Neural cell (in vitro differentiated cells): ENCODE results near the gene CAMKMT. TPM values are rescaled to one million over a fixed set of nuclear protein-coding genes. Genes with fewer than 3 reads are reported as not detected.

ENCODE experiments used
- H2AFZ ChIP-seq: fragments of 200-600, 300-800 bp; sonication (generic), shearing (Covaris generic); 2 replicates; pipeline ENCODE4 v1.6.0; 2014; ENCODE audit warnings: low read depth, mild to moderate bottlenecking, antibody characterized with exemption, low read length, moderate library complexity
- H3F3A ChIP-seq: fragments of 200-600 bp; shearing (Covaris generic); 2 replicates; pipeline ENCODE4 v1.6.1; 2016; ENCODE audit warnings: mild to moderate bottlenecking, moderate library complexity, mixed read lengths, antibody characterized with exemption, low read length; ENCODE audit not compliant: insufficient read depth, poor library complexity, severe bottlenecking
- H3K27ac ChIP-seq: fragments of 200-600, 300-800 bp; sonication (generic), shearing (Covaris generic); 2 replicates; pipeline ENCODE4 v1.5.1; 2014; ENCODE audit warnings: mild to moderate bottlenecking, low read length, moderate library complexity
- H3K27me3 ChIP-seq: fragments of 300-800, 200-600 bp; sonication (generic), shearing (Covaris generic); 2 replicates; pipeline ENCODE4 v1.6.0; 2014; ENCODE audit warnings: mild to moderate bottlenecking, low read depth, low read length, moderate library complexity; ENCODE audit not compliant: insufficient read depth
- H3K36me3 ChIP-seq: fragments of 300-800, 200-600 bp; sonication (generic), shearing (Covaris generic); 2 replicates; pipeline ENCODE4 v1.5.1; 2014; ENCODE audit warnings: mild to moderate bottlenecking, antibody characterized with exemption, low read length, moderate library complexity; ENCODE audit not compliant: insufficient read depth
- H3K4me2 ChIP-seq: fragments of 300-800, 200-600 bp; sonication (generic), shearing (Covaris generic); 2 replicates; pipeline ENCODE4 v1.6.0; 2014; ENCODE audit warnings: mild to moderate bottlenecking, low read length
- H3K4me3 ChIP-seq: fragments of 300-800, 200-600 bp; sonication (generic), shearing (Covaris generic); 2 replicates; pipeline ENCODE4 v1.5.1; 2014; ENCODE audit warnings: mild to moderate bottlenecking, low read length, moderate library complexity
- H3K79me2 ChIP-seq: fragments of 200-600 bp; shearing (Covaris generic); replicated peaks from 2 replicates; pipeline ENCODE4 v1.6.0; 2014; ENCODE audit warnings: mild to moderate bottlenecking, low read length, moderate library complexity; ENCODE audit not compliant: insufficient read depth
- H3K9ac ChIP-seq: fragments of 300-800, 200-600 bp; sonication (generic), shearing (Covaris generic); 2 replicates; pipeline ENCODE4 v1.6.1; 2016; ENCODE audit warnings: mild to moderate bottlenecking, low read length, mixed read lengths
- H3K9me2 ChIP-seq: fragments of 200-600 bp; shearing (Covaris generic); 2 replicates; pipeline ENCODE4 v1.6.1; 2016; ENCODE audit warnings: mild to moderate bottlenecking, low read length, mixed read lengths; ENCODE audit not compliant: insufficient read depth
- H3K9me3 ChIP-seq: fragments of 200-600, 300-800 bp; sonication (generic), shearing (Covaris generic); 2 replicates; pipeline ENCODE4 v1.6.1; 2016; ENCODE audit warnings: mild to moderate bottlenecking, mixed run types, low read length, moderate library complexity, mixed read lengths
- H4K20me1 ChIP-seq: fragments of 200-600 bp; shearing (Covaris generic); 2 replicates; pipeline ENCODE4 v1.6.1; 2016; ENCODE audit warnings: mild to moderate bottlenecking, mixed run types; ENCODE audit not compliant: insufficient read depth
- EP300 ChIP-seq: fragments of 450-650 bp; conservative IDR thresholded peaks from 2 replicates; pipeline ENCODE4 v1.6.1; 2014; ENCODE audit warnings: antibody characterized with exemption, mild to moderate bottlenecking, moderate library complexity; ENCODE audit not compliant: poor library complexity, severe bottlenecking
- EZH2 ChIP-seq: fragments of 200-600, 300-800 bp; shearing (Covaris generic), sonication (generic); IDR thresholded peaks from 2 replicates; pipeline ENCODE4 v1.6.1; 2014; ENCODE audit warnings: antibody characterized with exemption, low read length, borderline replicate concordance, mild to moderate bottlenecking; ENCODE audit not compliant: insufficient read depth, poor library complexity, severe bottlenecking
- MXI1 ChIP-seq: fragments of 450-650 bp; conservative IDR thresholded peaks from 2 replicates; pipeline ENCODE4 v1.6.1; 2014; ENCODE audit warnings: antibody characterized with exemption, mild to moderate bottlenecking; ENCODE audit not compliant: poor library complexity, severe bottlenecking
- POLR2AphosphoS5 ChIP-seq: IDR thresholded peaks from 2 replicates; pipeline ENCODE4 v1.6.1; 2012
- RAD21 ChIP-seq: fragments of 450-650 bp; conservative IDR thresholded peaks from 2 replicates; pipeline ENCODE4 v1.6.1; 2014; ENCODE audit warnings: antibody characterized with exemption, mild to moderate bottlenecking, moderate library complexity
- REST ChIP-seq: IDR thresholded peaks from 2 replicates; pipeline ENCODE4 v1.6.1; 2012; ENCODE audit warnings: borderline replicate concordance
- SMC3 ChIP-seq: fragments of 450-650 bp; conservative IDR thresholded peaks from 2 replicates; pipeline ENCODE4 v1.6.1; 2014; ENCODE audit warnings: antibody characterized with exemption, mild to moderate bottlenecking, moderate library complexity; ENCODE audit not compliant: poor library complexity
- TAF1 ChIP-seq: IDR thresholded peaks from 2 replicates; pipeline ENCODE4 v1.6.1; 2012; ENCODE audit warnings: low read depth
- polyA plus RNA-seq: library from polyadenylated mRNA; depleted of rRNA; stranded (reverse); fragments of >200 nt; gene quantifications from 2 replicates; pipeline ENCODE4 v1.2.3, GENCODE V29; 2014
- TF ChIP-seq, protein P1 (sequence below): fragments of 450-650 bp; IDR thresholded peaks from 2 replicates; pipeline ENCODE4 v1.5.1; 2014; ENCODE audit warnings: antibody characterized with exemption, mild to moderate bottlenecking, moderate library complexity; ENCODE audit not compliant: poor library complexity, severe bottlenecking

CAMKMT gene
- polyA plus RNA-seq, 1 donor from 2014 or later, result 5.1 TPM

DNA sequence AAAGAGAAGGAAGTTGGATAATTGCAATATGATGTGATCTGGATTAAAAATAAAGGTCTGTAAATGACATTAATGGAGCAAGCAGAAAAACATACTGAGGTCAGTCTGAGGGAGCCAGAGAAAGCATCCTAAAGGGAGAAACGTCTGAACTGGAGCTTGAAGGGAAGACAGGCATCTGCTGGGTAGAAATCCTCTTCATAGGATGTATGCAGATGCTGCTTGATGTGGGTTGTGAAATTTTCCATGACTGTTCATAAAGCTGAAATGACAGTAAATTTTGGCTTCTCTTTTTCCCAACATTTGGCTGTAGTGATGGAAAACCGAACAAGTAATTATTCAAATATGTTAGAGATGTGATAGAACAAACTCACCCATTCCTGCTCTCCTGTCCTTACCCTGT is 287.6 kb downstream of the CAMKMT start:
- Histone ChIP-seq H3K4me3 (no peak overlapping the region), H3K27me3 (no peaks in the 10 kb centered on the region), H3K9me3 (no peaks in the 10 kb centered on the region), H3K9me2 (no peaks in the 10 kb centered on the region), H3K9ac (no peak overlapping the region), H3F3A (no peaks in the 10 kb centered on the region), H4K20me1 (no peaks in the 10 kb centered on the region), H3K79me2 (no peaks in the 10 kb centered on the region), H2AFZ (no peak overlapping the region), H3K27ac (no peak overlapping the region), H3K4me2 (no peak overlapping the region), H3K36me3 (no peaks in the 10 kb centered on the region)
- TF ChIP-seq SMC3 (no peak), REST (no peak), EZH2 (no peak), RAD21 (no peak), EP300 (no peak), TAF1 (no peak), MXI1 (no peak), POLR2AphosphoS5 (no peak)
- TF ChIP-seq, protein P1, sequence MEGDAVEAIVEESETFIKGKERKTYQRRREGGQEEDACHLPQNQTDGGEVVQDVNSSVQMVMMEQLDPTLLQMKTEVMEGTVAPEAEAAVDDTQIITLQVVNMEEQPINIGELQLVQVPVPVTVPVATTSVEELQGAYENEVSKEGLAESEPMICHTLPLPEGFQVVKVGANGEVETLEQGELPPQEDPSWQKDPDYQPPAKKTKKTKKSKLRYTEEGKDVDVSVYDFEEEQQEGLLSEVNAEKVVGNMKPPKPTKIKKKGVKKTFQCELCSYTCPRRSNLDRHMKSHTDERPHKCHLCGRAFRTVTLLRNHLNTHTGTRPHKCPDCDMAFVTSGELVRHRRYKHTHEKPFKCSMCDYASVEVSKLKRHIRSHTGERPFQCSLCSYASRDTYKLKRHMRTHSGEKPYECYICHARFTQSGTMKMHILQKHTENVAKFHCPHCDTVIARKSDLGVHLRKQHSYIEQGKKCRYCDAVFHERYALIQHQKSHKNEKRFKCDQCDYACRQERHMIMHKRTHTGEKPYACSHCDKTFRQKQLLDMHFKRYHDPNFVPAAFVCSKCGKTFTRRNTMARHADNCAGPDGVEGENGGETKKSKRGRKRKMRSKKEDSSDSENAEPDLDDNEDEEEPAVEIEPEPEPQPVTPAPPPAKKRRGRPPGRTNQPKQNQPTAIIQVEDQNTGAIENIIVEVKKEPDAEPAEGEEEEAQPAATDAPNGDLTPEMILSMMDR, result no peak

DNA sequence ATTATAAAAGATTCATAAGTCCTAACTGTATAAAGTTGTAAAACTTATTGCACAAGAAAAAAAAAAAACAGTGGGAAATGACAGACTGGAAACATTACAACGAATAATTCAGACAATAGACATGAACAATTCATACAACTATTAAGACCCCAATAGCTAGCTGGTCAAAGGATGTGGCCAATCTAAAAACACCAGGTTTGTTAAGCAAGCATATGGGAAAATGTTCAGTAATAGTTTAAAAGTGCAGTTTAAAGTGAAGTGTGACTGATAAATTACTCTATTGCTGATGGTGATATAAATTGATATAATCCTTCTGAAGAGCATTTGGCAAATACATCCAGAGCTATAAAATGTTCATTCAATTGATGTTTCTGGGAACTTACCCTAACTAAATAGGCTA is 289.0 kb downstream of the CAMKMT start:
- H3K79me2 ChIP-seq, result no peaks in the 10 kb centered on the region
- H3F3A ChIP-seq, result no peaks in the 10 kb centered on the region
- H4K20me1 ChIP-seq, result no peaks in the 10 kb centered on the region
- no peak overlapping the region for H3K4me3 ChIP-seq
- no peak overlapping the region for H3K27ac ChIP-seq
- no peaks in the 10 kb centered on the region for H3K9me2 ChIP-seq
- no peak overlapping the region for H3K9ac ChIP-seq
- no peaks in the 10 kb centered on the region for H3K9me3 ChIP-seq
- H3K27me3 ChIP-seq, result no peaks in the 10 kb centered on the region
- no peak overlapping the region for H3K4me2 ChIP-seq
- H3K36me3 ChIP-seq, result no peaks in the 10 kb centered on the region
- TF ChIP-seq TAF1 (no peak), RAD21 (no peak), POLR2AphosphoS5 (no peak), REST (no peak), EZH2 (no peak), EP300 (no peak), SMC3 (no peak), MXI1 (no peak)
- TF ChIP-seq, protein P1, result no peak
- H2AFZ ChIP-seq, result no peak overlapping the region
